Activated CD8-positive, alpha-beta T cell treated with anti-CD3 and anti-CD28 coated beads, Interleukin-2, amount 10 ng/mL, durations not matched to agents 7 days and 5 days (primary cell): Measurements from ENCODE around the gene LRRC4C. TPM values are rescaled to one million over a fixed set of nuclear protein-coding genes. Genes with fewer than 3 reads are reported as not detected.

ENCODE experiments used
- ATAC-seq: fragments of 150-1000 bp; cut with Tn5 transposase; one replicate; pipeline ENCODE4 v1.10.0; 2021; ENCODE audit warnings: moderate library complexity
- CTCF ChIA-PET: fragments of 350-600 bp; sonication (Branson Sonifier 250); formaldehyde crosslinking; loops from one replicate; lab custom pipeline; 2021; ENCODE audit warnings: antibody characterized with exemption; lab: Charles Lee
- POLR2A ChIA-PET: fragments of 350-600 bp; sonication (Branson Sonifier 250); formaldehyde crosslinking; loops from one replicate; lab custom pipeline; 2021; ENCODE audit warnings: antibody characterized with exemption; lab: Charles Lee
- DNase-seq: peaks from one replicate; pipeline ENCODE4 v3.0.0-alpha.2; 2020
- H3K27ac Mint-ChIP-seq: one replicate; pipeline ENCODE4 v1.8.0; 2021; ENCODE audit warnings: mild to moderate bottlenecking, mixed read lengths
- H3K27me3 Mint-ChIP-seq: one replicate; pipeline ENCODE4 v1.8.0; 2021; ENCODE audit warnings: low read depth, mixed read lengths
- H3K36me3 Mint-ChIP-seq: one replicate; pipeline ENCODE4 v1.8.0; 2021; ENCODE audit warnings: low read depth, mixed read lengths
- H3K4me1 Mint-ChIP-seq: one replicate; pipeline ENCODE4 v1.8.0; 2021; ENCODE audit warnings: low read depth, mixed read lengths
- H3K4me3 Mint-ChIP-seq: one replicate; pipeline ENCODE4 v1.8.0; 2021; ENCODE audit warnings: mild to moderate bottlenecking, mixed read lengths
- H3K9me3 Mint-ChIP-seq: one replicate; pipeline ENCODE4 v1.8.0; 2022; ENCODE audit warnings: mixed read lengths; ENCODE audit not compliant: insufficient read depth
- total RNA-seq, 2 experiments: library from RNA; stranded (reverse); gene quantifications; one replicate each; pipeline ENCODE4 v1.2.3, GENCODE V29; 2021

LRRC4C gene
- total RNA-seq, 2 experiments from 2014 or later: not detected

DNA sequence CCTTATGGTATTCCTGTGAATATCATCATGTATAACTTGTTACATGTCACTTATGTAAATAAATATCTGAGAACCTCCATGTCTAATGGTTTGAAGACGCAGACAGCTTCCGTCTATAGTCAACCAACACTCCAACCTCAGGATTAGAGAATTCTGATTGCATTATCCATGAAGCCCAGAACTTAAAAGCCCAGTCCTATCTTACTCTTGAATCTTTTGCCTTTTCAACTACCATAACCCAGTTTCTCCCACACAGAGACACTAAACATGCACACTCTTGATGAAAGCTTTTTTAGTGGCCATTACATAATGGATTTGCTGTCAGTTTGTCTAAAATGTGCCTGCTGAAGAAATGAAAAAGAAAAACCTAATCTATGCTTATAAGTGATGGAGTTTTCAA is 1219.2 kb downstream of the LRRC4C start:
- Mint-ChIP-seq H3K27ac (no peak overlapping the region), H3K9me3 (peaks cover 14% of the 10 kb centered on the region), H3K27me3 (no peaks in the 10 kb centered on the region), H3K4me1 (no peaks in the 10 kb centered on the region), H3K36me3 (no peaks in the 10 kb centered on the region), H3K4me3 (no peak overlapping the region)
- DNase-seq: no peak
- no peak for ATAC-seq
- POLR2A ChIA-PET: no interaction called here
- CTCF ChIA-PET: no interaction called here

DNA sequence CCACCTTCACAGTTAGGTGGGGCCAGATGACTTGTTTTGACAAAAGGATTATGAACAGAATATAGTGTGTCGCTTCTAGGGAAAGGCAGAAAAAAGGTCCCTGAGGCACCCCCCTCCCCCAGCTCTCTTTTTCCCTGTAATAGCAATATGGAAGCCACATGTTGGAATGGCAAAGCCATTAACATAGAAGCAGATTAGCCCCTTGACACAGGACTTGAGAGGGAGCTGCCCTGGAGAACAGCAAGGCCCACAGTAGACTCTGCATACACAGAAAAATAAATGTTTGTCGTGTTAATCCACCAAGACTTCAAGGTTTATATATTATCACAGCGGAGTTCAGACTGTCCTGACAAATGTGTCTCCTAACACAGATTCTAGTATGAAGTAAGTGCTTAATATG is 1222.9 kb downstream of the LRRC4C start:
- DNase-seq (no peak), ATAC-seq (no peak)
- no peak overlapping the region for H3K4me3 Mint-ChIP-seq
- no peak overlapping the region for H3K27ac Mint-ChIP-seq
- ChIA-PET POLR2A (no interaction called here), CTCF (interaction anchor here (0.8 to 1.2 kb wide), 2 partner anchors 12 to 22 kb away, joined by 3 read pairs; no protein-coding TSS in a partner anchor)
- H3K36me3 Mint-ChIP-seq: no peaks in the 10 kb centered on the region
- H3K27me3 Mint-ChIP-seq: no peaks in the 10 kb centered on the region
- no peaks in the 10 kb centered on the region for H3K9me3 Mint-ChIP-seq
- no peaks in the 10 kb centered on the region for H3K4me1 Mint-ChIP-seq

GRCh38 chr11:40235841-40236240 is 1223.6 kb downstream of the LRRC4C start:
- ChIA-PET CTCF (interaction anchor here (1.2 kb wide), 1 partner anchor 11 kb away, joined by 3 read pairs; no protein-coding TSS in a partner anchor), POLR2A (no interaction called here)
- no peak for ATAC-seq
- Mint-ChIP-seq H3K9me3 (no peaks in the 10 kb centered on the region), H3K27me3 (no peaks in the 10 kb centered on the region), H3K36me3 (no peaks in the 10 kb centered on the region), H3K4me3 (no peak overlapping the region), H3K4me1 (no peaks in the 10 kb centered on the region), H3K27ac (no peak overlapping the region)
- DNase-seq: no peak

GRCh38 chr11:40230821-40231220 is 1228.6 kb downstream of the LRRC4C start:
- no peak for DNase-seq
- no peak for ATAC-seq
- Mint-ChIP-seq H3K9me3 (peaks cover 8% of the 10 kb centered on the region), H3K36me3 (no peaks in the 10 kb centered on the region), H3K27me3 (no peaks in the 10 kb centered on the region), H3K4me3 (no peak overlapping the region), H3K27ac (no peak overlapping the region), H3K4me1 (no peaks in the 10 kb centered on the region)
- ChIA-PET POLR2A (no interaction called here), CTCF (no interaction called here)

- Mint-ChIP-seq H3K27ac (no peak overlapping the region), H3K4me3 (no peak overlapping the region), H3K27me3 (no peaks in the 10 kb centered on the region), H3K4me1 (no peaks in the 10 kb centered on the region), H3K36me3 (no peaks in the 10 kb centered on the region), H3K9me3 (peaks cover 8% of the 10 kb centered on the region)
- ATAC-seq (no peak), DNase-seq (no peak)
- ChIA-PET POLR2A (no interaction called here), CTCF (no interaction called here)
These were observed 1230.8 kb downstream of the LRRC4C start for GRCh38 chr11:40228662-40229061.

DNA sequence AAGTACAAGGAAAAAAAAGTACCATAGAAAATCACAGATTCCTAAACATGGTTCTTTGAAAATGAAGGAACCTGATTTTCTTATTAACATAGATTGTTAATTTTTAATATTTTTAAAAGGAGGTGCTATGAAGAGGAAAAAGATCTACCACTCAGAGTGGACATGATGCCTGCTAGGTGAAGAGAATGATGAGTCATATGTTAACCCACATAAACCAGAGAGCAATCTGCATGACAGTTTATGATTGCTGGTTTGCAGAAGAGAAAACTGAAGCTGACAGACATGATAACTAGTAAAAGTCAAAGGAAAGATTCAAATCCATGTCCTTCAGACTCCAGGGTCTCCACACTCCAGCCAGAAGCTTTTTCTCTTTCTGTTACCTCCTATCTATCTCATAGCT is 1231.7 kb downstream of the LRRC4C start:
- CTCF ChIA-PET: no interaction called here
- H3K4me1 Mint-ChIP-seq: no peaks in the 10 kb centered on the region
- H3K27ac Mint-ChIP-seq: no peak overlapping the region
- peaks cover 8% of the 10 kb centered on the region for H3K9me3 Mint-ChIP-seq
- DNase-seq (no peak), ATAC-seq (no peak)
- H3K27me3 Mint-ChIP-seq: no peaks in the 10 kb centered on the region
- POLR2A ChIA-PET: no interaction called here
- H3K4me3 Mint-ChIP-seq: no peak overlapping the region
- H3K36me3 Mint-ChIP-seq: no peaks in the 10 kb centered on the region

GRCh38 chr11:40226654-40227053 is 1232.8 kb downstream of the LRRC4C start:
- H3K27me3 Mint-ChIP-seq: no peaks in the 10 kb centered on the region
- CTCF ChIA-PET: no interaction called here

GRCh38 chr11:40223596-40224330 is 1235.7 kb downstream of the LRRC4C start:
- peaks cover 11% of the 10 kb centered on the region for H3K9me3 Mint-ChIP-seq
- H3K27me3 Mint-ChIP-seq: no peaks in the 10 kb centered on the region
- DNase-seq (no peak), ATAC-seq (no peak)
- no peak overlapping the region for H3K27ac Mint-ChIP-seq
- ChIA-PET CTCF (no interaction called here), POLR2A (no interaction called here)
- no peak overlapping the region for H3K4me3 Mint-ChIP-seq
- H3K4me1 Mint-ChIP-seq: no peaks in the 10 kb centered on the region
- no peaks in the 10 kb centered on the region for H3K36me3 Mint-ChIP-seq

More at GRCh38 chr11:40226654-40227053, 1232.8 kb downstream of the LRRC4C start:
- Mint-ChIP-seq H3K36me3 (no peaks in the 10 kb centered on the region), H3K4me1 (no peaks in the 10 kb centered on the region), H3K4me3 (no peak overlapping the region), H3K9me3 (peaks cover 11% of the 10 kb centered on the region), H3K27ac (no peak overlapping the region)
- POLR2A ChIA-PET: no interaction called here
- DNase-seq (no peak), ATAC-seq (no peak)

DNA sequence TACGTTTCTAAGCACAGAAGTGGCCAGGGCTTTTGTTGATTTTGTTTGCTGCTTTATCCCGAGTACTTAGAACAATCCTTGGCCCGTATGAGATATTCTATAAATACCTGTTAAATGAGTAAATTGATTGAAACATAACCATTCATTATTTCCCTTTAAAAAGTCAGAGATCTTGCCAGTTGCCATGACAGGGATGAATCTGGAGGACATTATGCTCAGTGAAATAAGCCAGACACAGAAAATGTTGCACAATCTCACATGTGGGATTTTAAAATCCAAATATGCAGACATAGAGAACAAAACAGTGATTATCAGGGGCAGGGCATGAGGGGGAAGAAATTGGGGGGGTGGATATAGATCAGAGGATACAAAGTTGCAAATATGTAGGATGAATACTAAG is 1240.1 kb downstream of the LRRC4C start:
- ATAC-seq (no peak), DNase-seq (no peak)
- Mint-ChIP-seq H3K4me1 (no peaks in the 10 kb centered on the region), H3K27me3 (no peaks in the 10 kb centered on the region), H3K36me3 (no peaks in the 10 kb centered on the region), H3K27ac (no peak overlapping the region), H3K4me3 (no peak overlapping the region), H3K9me3 (peaks cover 8% of the 10 kb centered on the region)
- POLR2A ChIA-PET: no interaction called here
- CTCF ChIA-PET: no interaction called here

GRCh38 chr11:40215556-40215955 is 1243.9 kb downstream of the LRRC4C start:
- H3K27me3 Mint-ChIP-seq: no peaks in the 10 kb centered on the region

DNA sequence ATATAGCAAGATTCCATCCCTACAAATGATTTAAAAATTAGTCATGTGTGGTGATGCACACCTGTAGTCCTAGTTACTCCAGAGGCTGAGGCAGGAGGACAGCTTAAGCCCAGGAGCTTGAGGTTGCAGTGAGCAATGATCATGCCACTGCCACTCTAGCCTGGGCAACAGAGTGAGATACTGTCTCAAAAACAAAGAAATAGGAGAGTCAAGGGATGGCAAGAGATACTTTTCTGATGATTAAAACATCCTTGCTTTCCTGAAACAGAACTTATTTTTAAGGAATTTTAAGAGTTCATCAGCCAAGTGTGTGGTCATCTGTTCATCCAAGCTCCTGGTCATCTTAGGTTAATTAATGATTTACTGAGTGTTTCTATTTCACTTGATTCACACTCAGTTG is 1252.0 kb downstream of the LRRC4C start:
- no peak overlapping the region for H3K27ac Mint-ChIP-seq
- ChIA-PET POLR2A (no interaction called here), CTCF (no interaction called here)
- H3K36me3 Mint-ChIP-seq: no peaks in the 10 kb centered on the region
- DNase-seq (no peak), ATAC-seq (no peak)
- no peak overlapping the region for H3K4me3 Mint-ChIP-seq
- peaks cover 18% of the 10 kb centered on the region for H3K9me3 Mint-ChIP-seq
- no peaks in the 10 kb centered on the region for H3K27me3 Mint-ChIP-seq
- H3K4me1 Mint-ChIP-seq: no peaks in the 10 kb centered on the region

More at GRCh38 chr11:40215556-40215955, 1243.9 kb downstream of the LRRC4C start:
- ATAC-seq (no peak), DNase-seq (no peak)
- ChIA-PET POLR2A (no interaction called here), CTCF (no interaction called here)
- H3K27ac Mint-ChIP-seq: no peak overlapping the region
- no peaks in the 10 kb centered on the region for H3K36me3 Mint-ChIP-seq
- no peaks in the 10 kb centered on the region for H3K4me1 Mint-ChIP-seq
- peaks cover 18% of the 10 kb centered on the region for H3K9me3 Mint-ChIP-seq
- no peak overlapping the region for H3K4me3 Mint-ChIP-seq

- Mint-ChIP-seq H3K4me3 (no peak overlapping the region), H3K9me3 (peaks cover 10% of the 10 kb centered on the region), H3K36me3 (no peaks in the 10 kb centered on the region), H3K4me1 (no peaks in the 10 kb centered on the region), H3K27me3 (no peaks in the 10 kb centered on the region), H3K27ac (no peak overlapping the region)
- ChIA-PET CTCF (no interaction called here), POLR2A (no interaction called here)
- ATAC-seq (no peak), DNase-seq (no peak)
These were observed 1255.2 kb downstream of the LRRC4C start for GRCh38 chr11:40204228-40204627.
